GM19238 (cell line): Measurements from ENCODE around the gene CNTN5.

Experiments used
- DNase-seq: peaks from one replicate; pipeline ENCODE4 v3.0.0; 2011; ENCODE audit warnings: low spot score; ENCODE audit not compliant: insufficient read length

CNTN5 gene

GRCh38 chr11:99383648-99384245, 363.0 kb downstream of the CNTN5 start:
- DNase-seq: no peak

GRCh38 chr11:99391245-99391644, 370.5 kb downstream of the CNTN5 start:
- DNase-seq: no peak

GRCh38 chr11:99406345-99406744, 385.6 kb downstream of the CNTN5 start:
- no peak for DNase-seq

GRCh38 chr11:99410636-99411035, 389.9 kb downstream of the CNTN5 start:
- no peak for DNase-seq

DNA sequence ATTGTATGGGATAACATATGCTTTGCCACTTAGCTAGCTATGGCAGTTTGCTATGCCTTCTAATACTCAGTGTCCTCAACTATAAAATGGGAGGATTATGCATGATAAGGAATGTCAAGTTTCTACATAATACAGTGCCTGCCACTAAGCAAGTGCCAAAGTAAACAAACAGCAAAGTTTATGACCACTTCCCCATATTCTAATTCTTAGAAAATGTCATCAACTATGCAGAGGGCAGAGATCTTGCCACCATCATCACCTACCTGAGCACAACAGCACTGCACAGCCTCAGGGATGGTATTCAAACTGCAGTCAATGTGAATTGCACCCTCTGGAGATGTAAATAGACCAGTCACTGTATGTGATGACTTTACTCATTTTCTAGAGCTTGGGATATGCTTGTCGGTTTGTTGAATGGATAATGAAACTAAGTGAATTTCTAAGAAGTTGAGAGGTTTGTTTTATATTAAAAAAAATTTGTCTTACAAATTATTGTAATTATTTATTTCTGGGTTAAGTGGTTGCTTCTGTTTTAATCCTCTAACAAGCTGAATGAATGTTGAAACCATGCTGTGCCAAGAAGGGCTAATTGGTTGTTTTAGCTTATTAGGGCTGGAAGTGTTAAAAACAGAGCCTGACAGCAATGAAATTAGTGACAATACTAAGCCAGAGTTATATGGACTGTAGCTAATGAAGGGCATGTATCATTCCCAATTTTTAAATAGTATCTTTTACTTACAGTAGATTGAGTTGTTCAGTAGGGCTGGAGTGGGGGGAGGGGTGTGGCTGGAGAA, 398.4 kb downstream of the CNTN5 start:
- no peak for DNase-seq

DNA sequence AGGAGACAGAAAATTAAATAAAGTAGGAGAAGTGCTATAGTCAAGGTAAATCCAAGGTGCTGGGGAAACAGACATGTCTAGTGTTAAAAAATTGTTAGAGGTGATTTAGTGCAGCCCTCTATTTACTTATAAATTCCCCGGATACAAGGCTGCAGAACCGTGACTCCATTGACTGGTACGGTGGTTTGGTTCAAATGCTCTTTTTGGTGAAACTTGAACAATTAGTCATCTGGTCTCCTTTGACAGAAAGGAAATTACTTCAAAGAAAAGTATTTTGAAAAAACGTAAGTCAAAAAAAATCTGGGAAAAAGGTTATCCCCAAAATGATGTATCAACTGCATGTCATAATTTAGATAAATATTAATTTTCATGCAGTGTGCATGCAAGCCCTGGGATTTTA, 399.2 kb downstream of the CNTN5 start:
- no peak for DNase-seq

DNA sequence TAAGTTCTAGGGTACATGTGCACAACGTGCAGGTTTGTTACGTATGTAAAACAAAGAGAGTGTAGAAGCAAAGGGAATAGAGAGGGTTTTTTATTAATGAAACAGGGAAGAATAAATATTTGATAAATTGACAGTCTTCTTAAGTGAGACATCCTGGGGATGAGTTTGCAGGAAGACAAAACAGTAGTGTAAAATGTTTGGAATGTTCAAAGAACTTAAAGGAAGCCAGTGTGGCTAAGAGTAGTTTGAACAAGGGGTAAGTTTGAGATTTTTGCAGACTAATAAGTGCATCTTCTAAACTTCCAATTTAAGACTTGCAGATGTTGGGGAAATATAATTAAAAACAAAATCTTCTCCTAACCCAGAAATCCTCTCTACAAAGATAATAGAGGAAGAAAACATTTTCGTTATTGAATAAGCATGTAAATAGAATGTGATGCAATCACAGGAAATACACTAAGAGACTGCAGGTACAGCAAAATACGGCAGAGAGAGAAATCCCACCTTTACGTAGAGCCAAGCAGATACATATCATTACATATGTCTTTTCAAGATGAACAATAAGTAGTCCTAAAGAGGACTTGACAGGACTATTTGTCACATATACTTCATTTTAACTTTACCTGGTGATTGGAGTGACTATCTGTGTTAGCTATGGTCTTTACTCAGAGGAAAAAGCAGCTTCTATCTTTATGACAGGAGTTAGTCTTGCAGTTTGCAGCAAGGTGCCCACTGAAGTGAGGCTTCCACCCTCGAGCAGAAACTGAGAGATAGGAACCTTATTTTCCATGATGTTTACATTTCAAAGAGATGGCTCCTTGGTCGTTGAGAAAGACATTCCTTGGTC, 402.1 kb downstream of the CNTN5 start:
- DNase-seq: no peak

- no peak for DNase-seq
These were observed 402.8 kb downstream of the CNTN5 start for GRCh38 chr11:99423428-99423983.

DNA sequence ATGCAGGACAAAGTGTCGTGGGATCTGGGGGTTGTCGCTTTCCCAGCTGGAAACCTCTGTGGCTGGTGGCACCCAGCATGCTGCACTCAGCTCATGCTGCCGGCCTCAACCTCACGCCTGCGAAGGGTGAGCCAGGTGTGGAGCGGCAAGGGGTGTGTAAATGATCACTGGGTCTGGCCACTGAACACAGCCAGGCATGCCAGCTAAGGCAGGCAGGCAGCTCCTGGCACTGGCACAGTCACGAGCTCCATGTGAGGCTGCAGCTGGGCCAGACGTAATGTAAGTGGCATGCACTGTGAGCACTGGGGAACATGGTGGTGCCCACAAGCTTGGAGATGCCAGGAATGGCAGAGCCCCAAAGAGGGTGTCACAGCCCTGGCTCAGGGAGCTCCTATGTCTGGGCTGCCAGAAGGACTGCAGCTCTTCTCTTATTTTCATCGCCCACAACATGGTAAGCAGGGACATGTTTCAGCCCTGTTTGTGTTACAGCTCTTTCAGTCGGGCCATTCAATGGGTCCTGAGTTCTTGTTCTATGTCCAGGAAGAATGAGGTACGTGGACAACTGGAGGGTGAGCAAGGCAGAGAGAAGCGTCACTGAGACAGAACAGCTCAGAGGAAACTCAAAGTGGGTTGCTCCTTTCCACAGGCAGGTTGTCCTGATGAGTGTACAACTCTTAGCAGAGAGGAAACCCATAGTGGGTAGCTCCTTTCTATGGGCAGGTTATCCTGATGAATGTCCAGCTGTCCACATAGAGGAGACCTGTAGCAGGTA, 403.8 kb downstream of the CNTN5 start:
- DNase-seq: no peak

DNA sequence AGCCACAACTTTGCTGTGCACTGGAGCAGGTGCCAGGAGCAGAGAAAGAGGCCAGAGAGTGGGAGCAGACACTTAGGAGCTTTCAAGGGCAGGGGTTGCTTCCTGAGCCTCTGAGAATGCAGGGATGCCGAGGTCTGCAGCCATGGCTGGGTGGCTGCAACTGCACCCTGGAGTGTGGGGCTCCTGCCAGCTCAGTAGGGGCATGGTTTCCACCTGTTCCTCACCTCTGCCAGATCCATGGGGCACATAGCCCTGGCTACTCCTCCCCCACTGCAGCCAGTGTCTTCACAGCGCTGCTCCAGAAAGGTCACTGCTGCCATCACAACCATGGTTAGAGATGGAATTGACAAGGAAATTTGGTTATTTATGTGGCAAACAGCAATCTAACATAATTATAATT, 404.8 kb downstream of the CNTN5 start:
- DNase-seq: no peak

DNA sequence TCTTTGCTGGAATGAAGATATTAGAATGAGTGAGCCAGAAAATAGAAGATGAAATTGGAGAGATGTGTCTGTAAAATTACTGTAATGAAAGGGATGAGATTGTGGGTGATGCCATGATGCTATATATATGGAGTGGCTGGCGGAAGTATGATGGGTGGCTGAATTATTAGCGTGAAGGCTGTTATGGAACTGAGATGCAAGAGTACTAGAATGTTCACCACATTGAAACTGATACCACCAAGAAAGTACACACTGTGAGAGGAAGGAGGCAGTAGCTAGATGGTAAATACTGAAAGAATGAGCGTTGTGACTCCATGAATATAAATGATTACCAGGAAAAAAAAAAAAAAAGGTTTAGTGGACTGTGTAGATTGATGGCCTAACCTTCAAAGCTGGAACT, 411.9 kb downstream of the CNTN5 start:
- no peak for DNase-seq

DNA sequence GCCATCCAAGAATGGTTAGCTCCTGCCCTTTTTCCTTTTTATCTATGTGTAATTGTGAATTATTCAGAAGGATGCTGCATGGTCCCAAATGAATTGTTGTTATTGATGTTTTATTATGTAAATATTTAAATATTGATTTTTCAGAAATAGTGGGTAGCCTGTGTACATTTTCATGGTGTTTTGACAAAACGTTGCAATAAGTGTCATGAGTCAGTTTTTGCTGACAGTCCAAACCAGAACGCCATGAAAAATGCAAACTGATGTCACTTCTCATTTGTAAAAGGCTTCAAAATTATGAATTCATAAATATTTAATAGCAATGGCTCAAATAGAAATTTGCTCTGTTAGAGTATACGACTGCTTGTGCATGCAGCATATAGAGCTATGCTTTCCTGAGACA, 422.5 kb downstream of the CNTN5 start:
- DNase-seq: no peak

- no peak for DNase-seq
These were observed 425.7 kb downstream of the CNTN5 start for GRCh38 chr11:99446400-99446799.

DNA sequence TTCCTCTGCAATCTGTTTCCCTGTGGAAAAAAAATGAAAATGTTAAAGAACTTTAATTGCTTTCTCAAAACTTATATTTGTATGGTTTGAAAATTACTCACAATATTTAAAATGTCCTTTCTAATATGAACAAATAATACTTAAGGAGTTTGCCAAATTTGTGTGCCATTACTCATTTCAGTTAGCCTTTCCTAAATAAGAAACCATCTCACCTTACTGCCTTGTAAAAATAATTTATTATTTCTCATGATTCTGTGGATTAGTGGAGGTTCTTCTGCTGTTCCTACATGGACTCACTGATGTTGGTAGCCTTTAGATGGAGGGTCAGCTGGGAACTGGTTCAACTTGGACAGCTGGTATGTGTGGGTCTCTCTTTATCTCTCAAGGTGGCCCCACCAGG, 428.6 kb downstream of the CNTN5 start:
- no peak for DNase-seq

- DNase-seq: no peak
These were observed 431.3 kb downstream of the CNTN5 start for GRCh38 chr11:99452075-99452474.

DNA sequence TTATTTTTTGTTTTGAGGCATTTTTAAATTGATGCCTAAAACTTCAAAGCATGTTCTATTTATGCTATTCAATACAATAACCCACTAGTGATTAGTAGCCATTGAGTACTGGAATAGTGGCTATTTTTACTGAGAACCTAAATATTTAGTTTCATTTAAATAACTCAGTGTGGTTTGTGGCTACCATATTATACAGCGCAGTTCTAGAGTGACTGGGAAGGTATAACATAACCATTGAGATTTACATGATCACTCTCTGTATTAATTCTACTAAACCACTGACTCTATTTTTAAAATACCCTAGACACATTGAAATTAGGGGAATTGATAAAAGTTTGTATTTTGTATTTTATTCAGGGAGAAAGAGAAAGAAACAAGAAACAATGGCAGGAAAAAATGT, 441.2 kb downstream of the CNTN5 start:
- DNase-seq: no peak

DNA sequence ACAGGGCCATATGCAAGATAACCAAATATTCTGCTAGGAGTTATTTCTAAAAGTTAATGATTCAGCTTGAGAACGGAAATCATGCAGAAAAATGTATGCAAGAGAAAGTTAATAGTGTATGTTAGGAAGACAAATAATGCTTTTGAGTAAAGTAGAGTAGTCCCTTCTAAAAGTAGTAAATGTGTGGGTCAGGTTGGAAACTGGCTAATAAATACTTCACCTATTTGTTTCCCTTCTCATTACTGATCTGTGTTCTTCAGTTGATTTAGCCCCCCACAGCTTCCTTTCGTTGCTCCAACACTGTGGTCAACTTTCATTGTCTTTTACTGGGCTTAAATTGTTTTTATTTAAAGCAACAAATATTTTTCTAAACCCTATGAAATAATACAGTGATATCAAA, 444.2 kb downstream of the CNTN5 start:
- no peak for DNase-seq

DNA sequence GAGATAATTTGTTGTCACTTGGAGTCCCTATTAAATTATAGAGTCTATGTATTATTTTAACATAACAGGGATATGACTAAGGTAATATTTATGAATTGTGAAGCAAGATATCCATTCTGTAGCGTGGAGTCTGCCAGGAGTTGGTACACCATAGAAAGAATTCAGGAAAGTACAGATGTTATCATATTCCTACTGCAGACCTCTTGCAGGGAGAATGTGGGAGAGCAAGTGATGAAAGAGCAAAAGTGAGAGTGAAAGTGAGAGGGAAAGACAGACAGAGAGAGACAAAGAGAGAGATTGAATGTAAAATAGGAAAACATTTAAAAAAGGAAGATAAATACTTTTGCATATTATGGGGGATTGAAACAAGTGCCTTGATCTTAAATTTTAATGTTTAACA, 468.8 kb downstream of the CNTN5 start:
- DNase-seq: no peak

DNA sequence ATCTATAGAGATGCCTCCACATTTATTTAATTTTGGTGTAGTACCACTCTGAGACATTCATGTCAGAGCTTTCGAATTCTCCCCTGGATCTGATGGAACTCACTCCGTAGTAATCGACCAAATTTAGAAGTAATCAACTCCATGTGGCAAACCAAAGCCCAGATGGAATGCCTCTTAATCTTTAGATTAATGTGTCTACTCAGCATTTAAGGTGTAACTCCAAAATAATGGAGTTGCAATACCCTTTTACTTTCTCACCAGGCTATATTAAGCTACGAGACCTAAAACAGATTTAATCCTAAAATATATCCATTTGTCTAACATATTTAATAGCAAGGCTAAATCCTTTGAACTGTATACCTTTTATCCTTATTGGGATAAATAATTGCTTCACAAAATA, 473.3 kb downstream of the CNTN5 start:
- DNase-seq: no peak

GRCh38 chr11:99501655-99502054, 480.9 kb downstream of the CNTN5 start:
- DNase-seq: no peak

GRCh38 chr11:99505316-99505715, 484.6 kb downstream of the CNTN5 start:
- DNase-seq: no peak
